T-helper 2 cell treated with Interferon-gamma antibody and Interleukin-4, amounts not matched to agents 100 ng/mL and 5 ng/mL, for 36 hours (primary cell): ENCODE results near the gene CAPS. TPM values are rescaled to one million over a fixed set of nuclear protein-coding genes. Genes with fewer than 3 reads are reported as not detected.

ENCODE experiments used
- intact Hi-C: fragments of 100-400 bp; cut with micrococcal nuclease; formaldehyde crosslinking; loops from one replicate; pipeline ENCODE4 v1.15.1; 2023
- total RNA-seq: library from RNA; stranded (reverse); gene quantifications from 2 replicates; pipeline ENCODE4 v1.2.3, GENCODE V29; 2022

Gene CAPS
- total RNA-seq, 1 donor from 2014 or later, result 12.9 TPM

DNA sequence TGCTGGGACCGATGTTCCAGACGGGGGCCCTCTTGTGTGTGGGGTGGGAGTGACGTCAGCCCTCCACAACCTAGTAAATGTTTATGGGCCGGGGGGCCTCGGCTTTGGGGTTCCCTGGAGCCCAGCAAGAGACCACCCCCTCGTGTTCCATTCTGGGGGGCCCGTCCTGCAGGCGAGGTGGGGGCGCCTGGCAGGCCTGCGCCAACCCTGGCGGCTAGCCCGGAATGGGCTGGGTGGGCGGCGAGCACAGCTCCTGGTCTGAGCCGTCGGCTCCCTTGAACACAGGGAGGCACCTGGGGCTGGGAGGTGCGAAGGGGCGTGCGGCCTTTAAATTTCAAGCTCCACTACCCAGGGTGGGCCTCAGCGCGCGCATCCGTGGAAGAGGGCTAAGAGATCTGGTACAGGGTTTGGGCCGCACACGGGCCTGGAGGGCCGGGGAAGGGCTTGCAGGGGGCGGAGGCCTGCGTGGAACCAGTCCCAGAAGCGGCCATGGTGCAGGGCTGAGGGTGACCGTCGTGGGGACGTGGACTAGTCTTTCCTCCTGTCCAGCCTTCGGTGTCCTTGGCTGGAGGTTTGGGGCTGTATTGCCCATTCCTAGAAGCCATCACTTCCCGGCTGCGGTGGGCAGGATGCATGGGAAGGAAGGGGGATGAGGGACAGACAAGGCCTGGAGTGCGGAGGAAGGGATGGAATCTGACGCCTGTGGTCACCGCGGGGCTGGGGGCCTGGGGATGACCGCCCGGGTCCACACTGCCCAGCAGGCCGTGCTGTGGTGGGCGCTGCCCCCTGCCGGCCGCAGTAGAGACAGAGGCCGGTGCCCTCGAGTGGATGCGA lies 21.9 kb upstream of the CAPS start:
- intact Hi-C loops, result loop anchor here (1.0 kb wide), 1 partner anchor 88 kb away; no protein-coding TSS in a partner anchor

DNA sequence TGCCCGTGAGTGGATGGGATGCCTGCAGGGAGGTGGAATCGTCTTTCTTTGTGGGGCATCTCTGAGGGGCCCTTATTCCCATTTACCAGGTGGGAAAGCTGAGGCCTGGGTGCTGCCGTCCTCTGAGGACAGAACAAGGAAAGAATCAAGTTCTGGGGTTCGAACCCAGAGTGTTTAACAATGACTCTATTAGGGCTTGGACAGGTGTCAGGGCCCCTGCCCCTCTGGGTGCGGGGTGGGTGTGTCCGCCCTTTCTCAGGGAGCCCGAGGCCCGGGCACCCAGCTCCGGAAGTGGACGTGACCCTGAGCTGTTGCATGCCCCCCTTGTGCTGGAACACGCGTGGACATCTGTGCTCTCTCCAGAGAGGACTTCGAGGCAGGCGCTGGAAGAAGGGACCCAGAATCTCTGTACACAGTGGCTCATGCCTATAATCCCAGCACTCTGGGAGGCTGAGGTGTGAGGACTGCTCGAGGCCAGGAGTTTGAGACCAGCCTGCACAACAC lies 21.2 kb upstream of the CAPS start:
- intact Hi-C loops, result loop anchor here (1.0 kb wide), 1 partner anchor 89 kb away; no protein-coding TSS in a partner anchor

DNA sequence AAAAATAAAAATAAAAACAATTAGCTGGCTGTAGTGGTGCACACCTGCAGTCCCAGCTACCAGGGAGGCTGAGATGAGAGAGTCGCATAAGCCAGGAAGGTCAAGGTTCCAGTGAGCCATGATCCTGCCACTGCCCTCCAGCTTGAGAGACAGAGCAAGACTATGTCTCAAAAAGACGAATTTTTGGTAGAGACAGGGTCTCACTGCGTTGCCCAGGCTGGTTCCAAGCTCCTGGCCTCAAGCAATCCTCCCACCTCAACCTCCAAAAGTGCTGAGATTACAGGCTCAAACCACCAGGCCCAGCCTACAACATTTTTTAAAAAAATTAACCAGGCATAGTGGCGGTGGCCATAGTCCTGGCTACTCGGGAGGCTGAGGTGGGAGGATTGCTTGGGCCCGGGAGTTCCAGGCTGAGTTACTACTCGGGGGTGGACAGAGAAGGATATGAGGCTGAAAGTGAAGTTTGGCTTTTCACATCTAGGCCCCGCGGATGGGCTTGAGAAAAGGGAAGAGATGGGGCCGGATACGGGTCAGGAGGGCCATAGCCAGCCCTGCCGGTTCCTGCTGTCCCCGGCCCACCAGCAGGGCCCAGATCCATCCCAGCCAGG lies 20.7 kb upstream of the CAPS start:
- intact Hi-C loops, result no loop called here

DNA sequence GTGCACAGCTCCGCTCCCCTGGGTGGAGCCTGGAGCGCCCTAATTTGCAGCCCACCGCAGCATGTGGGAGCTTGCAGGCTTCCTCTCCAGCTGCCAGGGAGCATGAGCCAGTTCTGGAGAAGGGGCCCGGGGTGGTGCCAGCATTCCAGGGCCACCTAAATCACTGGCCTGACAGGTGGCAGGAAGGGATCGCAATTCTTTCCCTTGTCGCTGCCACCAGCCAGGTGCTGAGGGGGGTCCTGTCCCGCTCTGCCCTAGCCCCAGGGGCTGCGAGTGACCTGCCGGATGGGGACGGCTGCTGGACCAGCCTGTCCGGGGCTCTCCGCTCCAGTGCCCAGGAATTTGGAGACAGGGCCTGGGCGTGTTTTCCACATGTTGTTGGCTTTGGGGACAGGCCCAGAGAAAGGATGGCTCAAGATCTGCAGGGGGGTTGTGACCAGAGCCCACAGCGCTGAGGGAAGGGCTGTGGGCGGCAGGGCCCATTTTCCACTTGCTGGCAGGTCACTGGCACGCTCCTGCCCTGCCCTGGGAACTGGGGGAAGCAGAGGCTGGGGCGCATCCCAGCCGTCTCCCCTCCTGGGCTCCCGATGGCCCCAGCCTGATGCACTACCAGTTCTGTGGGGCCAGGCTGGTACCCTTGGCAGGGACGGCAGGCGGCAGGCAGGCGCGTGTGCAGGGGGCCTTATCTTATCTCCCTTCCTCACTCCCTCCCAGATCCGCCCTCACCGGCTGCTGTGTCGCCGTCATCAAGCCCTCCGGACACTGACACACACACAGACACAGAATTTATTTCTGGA lies 19.9 kb upstream of the CAPS start:
- intact Hi-C loops, result no loop called here

DNA sequence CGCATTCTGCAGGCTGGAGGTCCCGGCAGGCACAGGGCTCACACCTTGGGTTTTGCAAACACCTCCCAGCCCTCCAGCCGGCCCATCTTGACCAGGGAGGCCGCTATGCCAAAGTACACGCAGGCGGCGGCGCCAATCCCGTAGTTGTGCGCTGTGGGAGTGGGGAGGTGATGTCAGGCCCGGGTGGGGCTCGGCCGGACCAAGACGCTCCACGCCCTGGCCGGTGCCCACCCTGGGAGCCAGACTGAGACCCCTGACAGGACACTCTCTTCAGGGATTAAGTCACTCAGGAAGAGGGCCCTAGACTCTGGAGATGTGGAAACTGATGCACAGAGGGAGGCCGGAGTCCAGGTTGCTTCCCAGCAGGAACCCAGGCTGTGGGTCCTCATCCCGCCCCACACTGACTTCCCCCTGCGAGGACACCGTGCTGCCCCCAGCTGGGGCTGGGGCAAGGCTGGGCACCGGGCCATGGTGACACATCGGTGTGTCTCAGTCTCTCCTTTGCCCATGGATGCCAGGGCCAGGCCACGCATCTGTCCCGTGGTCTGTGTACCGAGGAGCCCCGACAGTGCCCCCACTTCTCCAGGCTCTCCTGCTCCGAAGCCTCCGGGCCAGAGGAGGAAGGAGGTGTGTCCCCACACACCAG lies 19.2 kb upstream of the CAPS start:
- intact Hi-C loops, result no loop called here

DNA sequence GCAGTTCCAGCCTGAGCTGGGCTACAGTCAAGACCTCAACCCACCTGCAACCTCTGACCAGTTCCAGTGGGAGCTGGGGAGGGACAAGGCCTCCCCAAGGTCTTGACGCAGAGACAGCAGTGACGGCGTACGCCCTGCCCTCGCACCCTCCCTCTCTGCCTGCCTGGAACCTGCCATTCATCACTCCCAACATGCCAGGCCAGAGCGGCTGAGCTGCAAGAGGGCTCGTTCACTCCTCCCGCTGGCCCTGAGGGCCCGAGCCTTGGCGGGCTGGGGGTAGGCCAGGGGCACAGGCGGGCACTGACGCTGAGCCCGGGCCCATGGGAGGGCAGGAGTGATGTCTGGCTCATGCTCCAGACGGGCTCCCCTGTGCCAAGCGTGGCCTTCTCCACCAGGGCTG lies 18.6 kb upstream of the CAPS start:
- intact Hi-C loops, result no loop called here

DNA sequence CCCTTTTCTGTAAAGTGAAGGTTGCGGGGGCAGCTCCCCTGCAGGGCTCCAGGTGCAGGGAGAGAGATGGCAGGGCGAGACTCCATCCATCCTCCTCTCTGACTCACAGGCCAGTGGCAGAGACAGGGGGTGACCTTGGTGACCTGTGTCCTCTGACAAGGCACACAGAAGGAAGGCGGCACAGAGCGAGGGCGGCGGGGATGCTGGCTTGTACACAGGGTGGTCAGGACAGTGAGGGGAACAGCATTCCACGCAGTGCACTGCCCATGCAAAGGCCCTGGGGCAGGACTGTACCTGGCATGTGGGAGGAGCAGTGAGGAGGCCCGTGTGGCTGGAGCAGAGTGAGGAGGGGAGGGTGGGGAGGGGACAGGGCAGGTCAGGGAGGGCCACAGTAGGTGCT lies 18.2 kb upstream of the CAPS start:
- intact Hi-C loops, result no loop called here

DNA sequence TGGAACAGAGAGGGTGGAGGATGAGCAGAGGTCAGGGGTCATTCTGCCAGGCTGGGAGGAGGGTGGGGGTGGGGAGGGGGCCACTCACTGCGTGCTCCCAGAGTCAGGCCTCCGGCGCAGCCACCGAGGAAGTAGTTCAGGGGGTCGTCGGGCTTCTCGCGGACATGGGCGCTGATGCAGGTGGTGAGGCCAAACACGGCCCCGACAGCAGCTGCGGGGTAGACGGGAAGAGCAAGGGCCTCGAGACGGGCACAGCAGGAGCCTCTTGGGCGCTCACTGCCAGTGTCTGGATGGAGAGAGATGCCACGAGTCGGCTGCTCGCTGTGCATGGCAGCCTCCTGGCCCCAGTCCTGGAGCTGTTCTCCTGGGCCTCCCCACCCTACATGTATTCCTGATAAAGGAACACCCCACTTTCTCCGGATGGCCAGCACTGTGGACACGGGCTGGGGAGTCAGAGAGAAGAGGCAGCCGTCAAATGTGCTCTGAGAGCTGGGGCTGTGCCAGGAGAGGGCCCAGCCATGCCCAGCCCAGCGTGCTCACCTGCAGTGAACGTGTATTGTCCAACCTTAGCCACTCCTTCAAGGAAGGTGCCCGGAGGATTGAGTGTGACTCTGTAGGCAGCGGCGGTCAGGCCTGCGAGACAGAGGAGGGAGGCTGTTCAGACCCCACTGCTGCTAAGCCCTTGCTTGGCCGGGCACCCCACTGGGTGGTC lies 17.5 kb upstream of the CAPS start:
- intact Hi-C loops, result no loop called here

DNA sequence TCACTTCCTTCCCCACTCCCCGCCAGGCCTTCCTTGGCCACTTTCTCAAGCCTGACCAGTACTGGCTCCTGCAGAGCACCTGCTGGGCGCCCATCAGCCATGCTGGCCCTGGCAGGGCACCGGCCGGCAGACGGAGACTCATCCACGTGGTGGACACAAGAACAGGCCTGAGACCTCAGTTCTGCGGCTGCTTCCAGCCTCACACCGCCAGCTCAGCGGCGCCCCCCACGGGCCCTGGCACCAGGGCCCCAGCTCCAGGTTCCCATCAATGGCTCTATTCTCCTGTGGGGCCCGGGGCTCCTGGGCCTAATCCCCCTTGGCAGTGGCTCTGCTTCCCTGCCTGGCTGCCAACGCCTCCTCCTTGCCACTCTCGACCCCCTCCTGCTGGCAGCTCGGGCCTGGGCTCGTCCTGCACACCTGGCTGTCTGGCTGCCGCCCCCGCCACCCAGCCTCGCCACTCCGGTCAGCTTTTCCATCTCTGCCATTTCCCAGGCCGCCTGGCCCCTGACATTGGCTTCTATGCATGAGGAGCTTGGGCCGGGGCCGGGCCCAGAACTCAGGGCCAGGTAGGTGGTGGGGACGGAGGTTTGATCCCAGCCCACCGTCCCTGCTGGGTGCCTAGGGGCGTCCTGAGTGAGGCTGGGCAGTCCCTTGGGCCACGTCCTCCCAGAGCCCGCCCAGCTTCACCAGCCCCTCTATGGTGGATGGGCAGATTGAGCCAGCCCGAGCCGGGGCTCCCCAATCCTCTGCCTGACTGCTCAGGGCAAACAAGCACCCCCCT lies 16.7 kb upstream of the CAPS start:
- intact Hi-C loops, result no loop called here

DNA sequence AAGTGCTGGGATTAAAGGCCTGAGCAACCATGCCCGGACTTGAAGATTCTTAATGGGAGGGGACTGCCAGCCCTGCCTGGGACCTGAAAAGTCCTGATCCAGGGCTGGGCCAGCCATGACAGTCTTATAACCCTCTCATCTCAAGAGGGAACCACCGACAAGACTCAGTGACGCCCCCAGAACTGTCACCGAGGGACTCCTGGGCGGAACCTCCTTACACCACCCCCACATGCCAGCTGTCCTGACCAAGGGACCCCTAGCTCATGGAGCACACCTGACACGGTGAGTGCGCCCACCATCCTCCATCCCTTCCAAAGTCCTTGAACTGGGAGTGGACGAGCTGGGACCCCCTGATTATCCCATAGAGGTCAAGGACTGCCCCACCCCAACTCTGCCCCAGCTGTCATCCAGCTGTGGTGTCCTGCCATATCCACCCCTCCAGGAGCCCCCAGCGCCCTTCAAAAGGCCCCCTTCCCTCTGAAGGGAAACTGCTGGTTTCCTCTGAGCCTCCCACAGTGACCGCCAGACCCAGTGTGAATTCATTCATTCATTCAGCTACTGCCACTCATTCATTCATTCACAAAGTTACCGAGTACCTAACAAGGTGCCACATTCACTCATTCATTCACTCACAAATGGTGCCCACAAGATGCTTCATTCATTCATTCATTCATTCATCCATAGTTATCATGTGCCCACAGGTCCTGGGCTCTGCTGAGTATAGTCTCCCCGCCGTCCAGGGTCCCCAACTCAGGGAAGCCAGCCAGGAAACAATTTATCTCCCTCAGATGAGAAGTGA lies 14.1 kb upstream of the CAPS start:
- intact Hi-C loops, result loop anchor here (5.0 to 10.0 kb wide), 3 partner anchors 52 to 297 kb away; partner anchors contain the start of genes SAFB and SAFB2

DNA sequence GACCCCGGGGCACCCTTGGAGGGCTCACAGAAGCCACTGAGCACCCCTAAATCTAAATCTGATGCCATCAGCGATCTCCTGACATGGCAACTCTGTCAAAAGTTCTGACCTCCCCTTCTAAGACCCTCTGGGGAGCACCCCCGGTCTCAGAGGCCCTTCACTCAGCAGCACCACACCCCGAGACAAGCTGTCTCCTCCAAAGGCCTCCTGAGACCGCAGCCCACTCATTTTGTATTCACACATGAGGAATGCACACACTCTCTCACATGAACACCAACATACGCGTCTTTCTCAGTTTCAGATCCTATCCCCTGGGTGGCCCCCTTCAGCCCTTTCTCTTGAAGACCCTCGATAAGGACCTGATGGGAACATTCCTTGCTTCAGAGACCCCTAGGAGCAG lies 13.1 kb upstream of the CAPS start:
- intact Hi-C loops, result loop anchor here (5.0 to 10.0 kb wide), 3 partner anchors 51 to 296 kb away; partner anchors contain the start of genes SAFB and SAFB2

DNA sequence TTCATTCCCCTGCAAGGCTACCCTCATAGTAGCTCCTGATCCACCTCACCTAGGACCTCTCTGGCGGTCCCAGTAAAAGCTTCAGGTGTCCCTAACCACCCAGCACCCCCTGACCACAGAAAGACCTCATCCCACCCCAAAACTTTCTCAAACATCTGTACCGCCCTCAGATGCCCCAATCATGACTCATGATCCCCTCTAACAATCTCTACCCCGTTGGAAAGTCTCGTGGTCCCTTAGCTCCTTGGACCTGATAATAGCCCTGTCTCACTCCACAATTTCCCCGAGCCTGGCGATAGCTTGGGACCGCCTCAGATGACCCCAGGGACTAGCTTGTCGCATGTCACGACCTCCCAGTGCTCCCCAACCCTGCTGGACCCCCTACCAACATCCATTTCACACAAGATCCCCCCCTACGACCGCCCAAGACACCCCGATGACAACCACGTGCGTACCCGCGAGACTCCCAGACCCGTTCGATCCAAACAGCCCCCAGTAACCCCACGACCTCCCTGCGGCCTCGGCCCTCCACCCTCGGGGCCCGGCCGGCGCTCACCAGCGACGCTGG lies 10.9 kb upstream of the CAPS start:
- intact Hi-C loops, result loop anchor here (5.0 to 10.0 kb wide), 3 partner anchors 49 to 294 kb away; partner anchors contain the start of genes SAFB and SAFB2

DNA sequence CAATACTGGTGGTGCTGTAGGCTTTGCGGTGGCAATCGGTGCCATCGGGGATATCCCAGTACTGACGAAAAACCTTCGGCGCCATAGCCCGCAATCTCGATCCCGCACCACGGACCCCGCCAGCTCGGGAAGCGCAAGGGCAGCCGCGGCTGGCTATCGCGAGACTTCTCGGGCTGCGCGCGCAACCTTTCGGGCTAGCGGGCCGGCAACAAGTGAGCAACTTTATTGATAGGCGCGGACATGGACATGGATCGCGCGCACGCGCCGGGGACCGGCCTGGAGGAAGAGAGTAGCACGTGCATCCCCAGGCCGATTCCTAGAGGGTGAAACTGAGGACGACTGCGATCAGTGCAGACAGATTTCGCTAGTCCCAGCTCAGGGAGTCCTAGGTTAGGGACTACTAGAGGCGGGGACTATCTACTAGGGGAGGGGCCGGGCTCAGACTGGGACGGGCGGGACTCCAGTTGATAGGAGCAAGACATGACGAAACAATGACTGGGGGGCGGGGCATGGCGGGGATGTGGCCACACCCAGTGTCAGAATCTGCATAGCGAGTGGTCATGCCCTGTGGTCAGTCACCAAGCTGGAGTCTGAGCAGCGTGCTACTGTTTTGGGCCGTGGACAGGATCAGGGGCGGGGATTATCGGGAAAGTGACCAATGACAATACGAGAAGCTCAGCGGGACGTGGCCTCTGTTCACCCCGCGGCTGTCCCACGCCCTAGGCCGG lies 10.3 kb upstream of the CAPS start, which contains the start of gene NDUFA11:
TSS of gene NDUFA11 (minus strand) at position 167 of the 728 bp plus-strand sequence. CDS start at position 85, 82 bp downstream.
- intact Hi-C loops, result loop anchor here (1.0 to 10.0 kb wide), 11 partner anchors 49 to 522 kb away; partner anchors contain the start of genes CATSPERD, LONP1, MICOS13 and RANBP3

DNA sequence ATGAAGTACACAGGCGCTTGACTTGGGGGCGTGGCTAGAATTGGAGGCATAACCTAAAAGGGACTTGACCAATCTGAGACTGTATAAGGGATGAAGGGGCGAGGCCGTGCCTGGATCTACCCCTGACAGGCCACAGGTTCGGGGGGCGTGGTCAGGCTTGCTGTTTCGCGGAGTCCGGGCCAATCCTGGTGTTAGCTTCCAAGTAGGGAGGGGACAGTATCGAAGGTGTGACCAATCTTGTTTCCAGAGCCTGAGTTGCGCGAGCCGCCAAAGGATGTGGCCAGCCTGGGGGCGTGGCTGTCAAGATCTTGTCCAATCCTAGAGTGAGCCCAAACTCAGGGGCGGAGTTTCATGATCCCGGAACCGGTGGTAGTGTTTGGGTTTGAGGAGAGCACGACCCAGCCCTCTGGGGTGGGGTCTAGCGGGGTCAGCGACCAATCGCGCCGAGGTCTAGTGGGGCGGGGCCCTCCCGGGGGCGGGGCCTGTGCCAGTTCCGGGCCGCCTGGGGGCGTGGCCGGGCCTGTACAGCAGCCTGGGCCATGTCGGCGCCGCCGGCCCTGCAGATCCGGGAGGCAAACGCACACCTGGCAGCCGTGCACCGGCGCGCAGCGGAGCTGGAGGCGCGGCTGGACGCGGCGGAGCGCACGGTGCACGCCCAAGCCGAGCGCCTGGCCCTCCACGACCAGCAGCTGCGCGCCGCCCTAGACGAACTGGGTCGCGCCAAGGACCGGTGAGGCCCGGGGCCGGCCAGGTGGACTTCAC lies 9.5 kb upstream of the CAPS start, which contains the start of gene VMAC:
TSS of gene VMAC (plus strand) at position 521 of the 762 bp plus-strand sequence. CDS start at position 540, 19 bp downstream.
- intact Hi-C loops, result loop anchor here (1.0 to 10.0 kb wide), 11 partner anchors 48 to 521 kb away; partner anchors contain the start of genes CATSPERD, LONP1, MICOS13 and RANBP3

DNA sequence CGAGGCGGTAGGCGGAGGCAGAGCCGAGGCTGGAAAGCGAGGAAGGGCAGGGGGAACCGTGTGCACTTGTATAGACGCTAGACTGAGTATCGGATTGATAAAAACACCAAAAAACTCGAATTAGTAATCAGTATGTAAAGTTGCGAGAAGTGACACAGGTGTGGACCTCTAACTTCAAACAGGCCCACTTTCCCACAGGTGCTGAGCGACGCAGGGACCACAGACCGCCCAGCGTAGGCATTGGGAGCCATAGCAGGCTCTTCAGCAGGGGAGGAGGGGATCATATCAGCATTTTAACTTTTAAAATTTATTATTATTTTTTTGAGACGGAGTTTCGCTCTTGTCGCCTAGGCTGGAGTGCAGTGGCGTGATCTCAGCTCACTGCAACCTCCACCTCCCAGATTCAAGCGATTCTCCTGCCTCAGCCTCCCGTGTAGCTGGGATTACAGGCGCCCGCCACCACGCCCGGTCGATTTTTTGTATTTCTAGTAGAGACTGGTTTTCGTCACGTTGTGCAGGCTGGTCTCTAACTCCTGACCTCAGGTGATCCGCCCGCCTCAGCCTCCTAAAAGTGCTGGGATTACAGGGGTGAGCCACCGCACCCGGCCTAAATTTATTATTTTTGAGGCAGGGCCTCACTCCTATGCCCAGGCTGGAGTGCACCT lies 8.8 kb upstream of the CAPS start:
- intact Hi-C loops, result loop anchor here (10.0 kb wide), 1 partner anchor 280 kb away; the partner anchor contains the start of genes SAFB and SAFB2

DNA sequence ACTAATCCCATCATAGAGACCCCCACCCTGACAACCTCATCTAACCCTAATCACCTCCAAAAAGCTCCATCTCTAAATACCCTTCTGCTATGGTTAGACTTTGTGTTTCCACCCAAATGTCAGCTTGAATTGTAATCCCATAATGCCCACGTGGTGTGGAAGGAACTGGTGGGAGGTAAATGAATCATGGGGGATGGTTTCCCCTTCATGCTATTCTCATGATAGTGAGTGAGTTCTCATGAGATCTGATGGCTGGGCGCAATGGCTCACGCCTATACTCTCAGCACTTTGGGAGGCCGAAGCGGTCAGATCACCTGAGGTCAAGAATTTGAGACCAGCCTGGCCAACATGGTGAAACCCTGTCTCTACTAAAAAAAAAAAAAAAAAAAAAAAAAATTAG lies 6.8 kb upstream of the CAPS start:
- intact Hi-C loops, result loop anchor here (10.0 kb wide), 1 partner anchor 282 kb away; the partner anchor contains the start of genes SAFB and SAFB2
